GM18526 (cell line): ENCODE results near the gene TBCK.

Experiments used
- POLR2A ChIP-seq: IDR thresholded peaks from 3 replicates; pipeline ENCODE4 v1.6.1; 2011; ENCODE audit not compliant: insufficient read length; ENCODE audit errors: extremely low read depth

TBCK gene

DNA sequence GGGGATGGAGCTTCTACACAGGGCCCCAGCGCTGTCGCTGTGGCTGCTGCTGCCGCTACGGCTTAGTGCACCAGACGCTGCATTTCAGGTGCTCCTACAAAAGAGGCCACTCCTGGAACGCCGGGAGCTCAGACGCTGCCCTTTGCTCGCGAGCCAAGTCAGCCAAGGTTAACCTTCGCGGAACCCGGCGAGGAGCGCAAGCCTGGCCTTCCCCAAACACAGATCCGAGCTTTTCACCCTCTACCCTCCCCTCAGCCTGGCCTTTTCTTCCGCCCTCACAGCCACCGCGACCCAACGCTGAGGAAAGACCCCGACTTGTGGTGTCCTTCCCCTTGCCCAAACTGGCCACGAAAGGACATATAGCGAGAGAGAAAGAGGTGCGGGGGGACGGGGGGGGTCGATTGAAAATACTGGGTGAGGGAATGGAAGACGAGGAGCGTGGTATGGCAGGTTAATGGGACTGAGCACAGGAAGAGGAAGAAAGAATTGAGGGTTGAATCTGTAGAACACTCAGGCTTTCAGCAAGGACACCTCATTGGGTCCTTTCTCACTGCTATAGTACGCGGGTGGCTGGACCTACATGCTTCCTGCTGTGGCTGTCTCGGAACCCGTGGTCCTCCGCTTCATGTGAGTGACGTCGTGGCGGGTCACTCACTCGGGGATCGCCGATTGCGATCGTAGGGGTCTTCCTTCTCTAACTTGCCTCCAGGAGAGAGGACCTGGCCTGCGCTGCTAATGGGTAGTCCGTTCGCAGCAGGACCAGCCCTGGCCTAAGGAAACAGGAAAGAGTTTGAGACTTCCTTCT lies at the start of gene TBCK, which contains the start of gene AIMP1:
TSS of gene TBCK (minus strand) at position 242 of the 805 bp plus-strand sequence. CDS start 7,249 bp downstream, outside the sequence.
TSS of gene AIMP1 (plus strand) at position 583 of the 805 bp plus-strand sequence. CDS start 8,460 bp downstream, outside the sequence.
- peak; percentile 78 for TF ChIP-seq POLR2A

DNA sequence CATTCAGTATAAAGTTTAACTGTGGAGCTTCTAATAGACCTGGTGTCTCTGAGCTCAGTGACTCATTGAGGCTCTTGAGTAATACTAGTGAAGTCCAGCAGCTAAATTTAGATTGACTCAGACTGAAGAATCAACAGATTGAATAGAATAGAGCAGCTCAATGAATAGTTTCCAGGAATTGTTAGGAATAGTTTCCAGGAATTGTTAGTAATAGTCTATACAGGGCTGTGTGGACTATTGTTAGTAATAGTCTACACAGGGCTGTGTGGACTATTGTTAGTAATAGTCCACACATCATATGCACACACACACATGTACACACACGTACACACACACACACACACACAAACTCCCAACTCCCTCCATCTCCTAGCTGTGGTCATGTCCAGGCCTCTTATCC lies 49.6 kb upstream of the TBCK start:
- TF ChIP-seq POLR2A: no peak

DNA sequence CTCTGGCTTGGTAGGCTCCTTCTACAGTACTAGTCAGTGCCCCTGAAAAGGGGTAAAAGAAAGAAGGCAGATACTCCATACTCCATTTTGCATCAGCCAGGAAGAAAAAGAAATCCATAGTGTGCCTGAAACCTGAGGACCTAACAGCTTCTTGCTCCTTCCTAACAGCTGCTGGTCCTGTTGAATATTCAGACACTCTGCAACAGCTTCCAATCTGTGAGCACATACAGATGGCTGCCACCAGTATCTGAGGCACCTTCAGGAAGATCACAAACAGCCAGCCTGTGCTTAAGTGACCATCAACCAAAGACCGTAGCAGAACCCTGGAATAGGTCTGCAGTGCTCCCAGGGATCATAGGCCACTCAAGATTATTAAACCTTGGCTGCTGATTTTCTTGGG lies 48.3 kb upstream of the TBCK start:
- no peak for TF ChIP-seq POLR2A

DNA sequence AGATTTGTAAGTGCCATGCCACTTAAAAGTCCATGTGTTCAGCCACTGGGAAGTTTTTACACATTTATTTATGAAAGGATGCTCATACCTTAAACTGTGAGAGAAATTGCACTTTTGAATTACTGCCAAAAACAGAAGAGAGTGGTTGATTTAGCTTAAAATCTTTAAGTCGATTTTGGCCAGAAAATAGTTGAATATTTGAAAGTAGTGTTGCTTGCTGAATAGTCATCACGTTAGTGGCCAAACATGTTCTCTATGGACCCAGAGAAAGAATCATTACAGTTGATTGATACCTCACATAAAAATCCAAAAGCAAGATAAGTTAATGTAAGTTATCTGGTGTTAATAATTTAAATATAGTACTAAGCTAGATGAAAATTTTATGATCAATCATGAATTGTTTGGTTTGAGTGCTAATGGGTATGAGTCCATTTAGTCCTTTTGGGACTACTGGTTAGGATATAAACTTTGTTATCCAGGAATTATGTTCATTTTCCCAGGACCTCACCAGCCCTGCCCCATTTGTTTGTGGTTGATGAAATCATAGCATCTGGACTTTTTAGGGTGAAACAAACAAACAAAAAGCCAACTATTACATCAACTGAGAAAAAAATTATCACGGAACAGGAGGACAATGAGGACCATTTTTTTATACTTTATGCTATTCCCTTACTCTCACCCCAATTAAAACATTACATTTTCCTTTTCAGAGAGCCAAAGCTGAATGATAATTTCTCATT lies 46.2 kb upstream of the TBCK start:
- no peak for TF ChIP-seq POLR2A

DNA sequence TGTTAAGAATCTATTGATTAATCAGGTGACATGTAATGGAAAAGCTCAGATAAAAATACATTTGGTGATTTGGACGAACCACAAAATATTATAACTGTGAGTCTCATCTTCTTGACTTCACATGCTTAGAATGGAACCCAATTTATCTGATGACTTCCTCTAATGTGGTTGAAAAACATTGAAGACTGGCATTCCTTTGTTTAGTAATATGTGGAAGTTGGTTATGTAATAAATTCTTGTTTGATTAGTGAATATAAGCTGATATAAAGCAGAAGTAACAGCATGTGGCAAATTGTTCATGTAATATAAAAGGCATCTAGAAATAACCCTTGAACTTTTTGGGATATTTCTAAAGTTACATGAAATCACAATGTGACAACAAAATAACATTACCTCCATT lies 42.9 kb upstream of the TBCK start:
- no peak for TF ChIP-seq POLR2A

DNA sequence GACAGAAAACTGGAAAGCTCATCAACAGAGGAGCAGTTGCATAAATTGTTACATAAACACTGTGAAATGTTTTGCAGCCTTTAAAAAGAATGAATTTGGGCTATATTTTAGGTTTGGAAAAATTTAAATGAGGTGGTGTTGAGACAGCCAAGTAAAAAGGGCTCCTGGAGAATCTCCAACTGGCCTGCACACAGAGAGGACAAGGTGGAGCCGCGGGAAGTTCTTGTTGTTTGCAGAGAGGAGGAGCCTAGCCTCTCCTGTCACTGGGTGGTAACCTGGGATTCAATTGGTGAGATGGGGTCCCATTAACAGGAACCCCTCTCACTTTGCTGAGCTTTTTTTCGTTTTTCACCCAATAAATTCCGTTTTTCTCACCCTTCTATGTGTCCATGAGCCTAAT lies 39.2 kb upstream of the TBCK start:
- no peak for TF ChIP-seq POLR2A

DNA sequence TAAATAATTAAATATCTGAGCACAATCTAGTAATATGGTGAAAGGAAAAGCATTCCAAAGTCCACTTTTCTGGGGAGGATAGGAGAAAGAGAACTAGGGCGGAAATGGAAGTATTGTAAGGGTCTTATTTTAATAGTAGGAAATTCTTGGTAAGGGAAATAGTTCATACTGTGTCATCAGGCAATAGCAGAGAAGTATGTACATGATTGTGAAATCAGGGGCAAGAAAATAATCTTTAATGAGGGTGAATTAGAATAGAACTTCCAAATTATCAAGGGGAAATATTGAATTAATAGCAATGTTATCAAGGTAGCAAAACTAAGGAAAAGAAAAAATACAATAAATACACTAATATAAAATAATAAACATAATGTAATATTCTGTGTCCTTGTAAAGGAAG lies 37.8 kb upstream of the TBCK start:
- no peak for TF ChIP-seq POLR2A

DNA sequence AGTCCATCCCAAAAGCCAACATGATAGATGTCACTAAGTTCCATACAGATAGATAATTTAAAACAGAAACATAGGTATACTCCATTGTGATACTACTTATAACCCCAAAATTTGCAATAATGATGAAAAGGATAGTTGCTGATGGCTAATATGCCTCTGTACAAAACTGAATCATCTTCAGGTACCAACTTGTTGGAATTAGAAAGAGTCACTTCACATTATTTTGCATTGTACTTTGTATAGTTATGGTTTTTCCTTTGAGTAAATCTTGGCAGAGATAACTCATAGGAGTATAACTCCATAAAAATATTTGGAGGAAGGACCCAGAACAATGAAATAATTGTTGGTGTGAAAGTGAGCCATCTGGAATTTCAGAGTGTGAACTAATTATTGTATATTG lies 35.0 kb upstream of the TBCK start:
- no peak for TF ChIP-seq POLR2A

DNA sequence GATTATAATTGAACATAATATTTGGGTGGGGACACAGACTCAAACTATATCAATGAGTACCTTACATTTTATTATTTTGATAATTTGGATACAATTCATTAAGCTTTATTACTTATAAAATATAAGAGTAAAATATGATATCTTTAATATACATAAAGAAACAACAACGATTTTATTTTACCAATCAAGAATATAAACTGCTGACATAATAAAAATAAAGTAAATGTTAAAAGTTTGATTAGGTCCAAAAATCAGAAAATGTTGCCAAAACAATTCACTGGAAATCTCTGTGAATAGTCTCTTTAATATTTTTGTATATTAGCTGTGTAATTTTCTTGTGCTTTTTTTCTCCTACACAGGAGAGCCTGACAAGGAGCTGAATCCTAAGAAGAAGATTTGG lies 31.2 kb upstream of the TBCK start:
- no peak for TF ChIP-seq POLR2A

DNA sequence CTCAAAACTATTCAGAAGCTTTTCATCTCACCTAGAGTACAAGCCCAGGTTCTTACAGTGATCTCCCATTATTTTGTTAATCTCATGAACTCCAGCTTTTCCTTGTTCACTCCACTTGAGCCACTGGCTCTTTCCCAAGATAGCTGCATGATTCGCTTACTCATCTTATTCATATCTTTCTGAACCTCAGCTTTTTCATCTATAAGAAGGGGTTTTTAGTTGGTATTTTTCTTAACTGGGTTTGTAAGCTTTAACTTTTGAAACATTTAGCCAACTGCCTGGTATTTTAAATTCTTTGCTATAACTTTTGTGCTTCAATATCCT lies 28.6 kb upstream of the TBCK start:
- no peak for TF ChIP-seq POLR2A

DNA sequence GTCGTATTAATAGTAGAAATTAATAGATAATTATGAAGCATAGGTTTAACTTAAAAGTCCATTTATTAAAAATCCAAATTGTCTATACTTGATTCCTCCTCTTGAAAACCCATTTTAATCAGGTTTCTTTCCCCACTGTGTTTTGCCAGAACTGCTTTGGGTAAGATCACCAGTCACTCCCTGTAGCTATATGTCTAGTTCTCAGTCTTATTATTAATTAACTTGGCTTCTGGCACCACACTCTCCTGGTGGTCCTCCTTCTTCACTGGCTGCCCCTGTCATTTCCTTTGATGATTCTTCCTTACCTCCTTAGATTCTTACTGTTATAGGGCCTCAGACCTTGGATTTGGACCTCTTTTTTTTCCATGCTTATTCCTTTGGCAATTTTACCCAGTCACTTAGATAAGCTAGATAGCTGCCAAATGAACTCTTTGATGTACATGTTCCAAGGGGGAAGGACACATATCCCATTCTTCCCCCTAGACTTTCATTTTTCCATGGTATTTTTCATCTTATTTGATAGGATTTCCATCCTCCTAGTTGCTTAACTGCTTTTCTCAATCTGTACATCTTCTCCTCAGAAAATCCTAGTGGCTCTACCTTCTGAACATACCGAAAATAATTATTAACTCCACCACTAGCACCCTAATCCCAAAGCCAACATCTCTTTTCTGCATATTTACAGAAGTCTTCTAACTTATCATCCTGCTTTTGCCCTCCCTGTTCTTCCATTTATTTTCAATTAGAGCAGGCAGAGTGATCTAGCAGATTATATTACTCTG lies 28.0 kb upstream of the TBCK start:
- no peak for TF ChIP-seq POLR2A

DNA sequence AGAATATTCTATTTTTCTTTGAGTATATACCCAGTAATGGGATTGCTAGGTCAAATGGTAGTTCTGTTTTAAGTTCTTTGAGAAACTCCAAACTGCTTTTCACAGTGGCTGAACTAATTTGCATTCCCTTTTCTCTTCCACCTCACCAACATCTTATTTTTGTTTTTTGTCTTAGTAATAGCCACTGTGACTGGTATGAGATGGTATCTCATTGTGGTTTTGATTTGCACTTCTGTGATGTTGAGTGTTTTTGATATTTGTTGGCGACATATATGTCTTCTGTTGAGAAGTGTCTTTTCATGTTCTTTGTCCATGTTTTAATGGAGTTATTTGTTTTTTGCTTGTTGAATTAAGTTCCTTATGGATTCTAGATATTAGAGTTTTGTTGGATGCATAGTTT lies 24.8 kb upstream of the TBCK start:
- TF ChIP-seq POLR2A: no peak

DNA sequence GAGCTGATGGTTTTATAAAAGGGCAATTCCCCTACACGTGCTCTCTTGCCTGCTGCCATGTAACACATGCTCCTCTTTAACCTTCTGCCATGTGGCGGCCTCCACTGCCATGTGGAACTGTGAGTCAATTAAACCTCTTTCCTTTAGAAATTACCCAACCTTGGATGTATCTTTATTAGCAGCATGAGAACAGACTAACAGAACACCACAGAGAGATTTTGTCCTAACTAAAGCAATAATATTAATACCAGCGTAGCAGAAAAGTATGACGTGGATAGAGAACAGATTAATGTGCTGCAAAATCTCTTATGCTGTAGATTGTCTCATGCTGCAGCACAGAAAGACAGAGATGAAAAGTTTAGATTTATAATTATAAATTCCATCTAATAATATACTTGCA lies 23.4 kb upstream of the TBCK start:
- TF ChIP-seq POLR2A: no peak

DNA sequence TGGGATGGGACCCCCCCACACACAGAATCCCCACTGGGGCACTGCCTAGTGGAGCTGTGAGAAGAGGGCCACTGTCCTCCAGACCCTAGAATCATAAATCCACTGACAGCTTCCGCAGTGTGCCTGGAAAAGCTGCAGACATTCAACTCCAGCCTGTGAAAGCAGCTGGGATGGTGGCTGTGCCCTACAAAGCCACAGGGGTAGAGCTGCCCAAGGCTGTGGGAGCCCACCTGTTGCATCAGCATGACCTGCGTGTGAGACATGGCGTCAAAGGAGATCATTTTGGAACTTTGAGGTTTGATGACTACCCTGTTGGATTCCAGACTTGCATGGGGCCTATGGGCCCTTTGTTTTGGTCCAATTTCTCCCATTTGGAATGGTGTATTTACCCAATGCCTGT lies 22.7 kb upstream of the TBCK start:
- TF ChIP-seq POLR2A: no peak

DNA sequence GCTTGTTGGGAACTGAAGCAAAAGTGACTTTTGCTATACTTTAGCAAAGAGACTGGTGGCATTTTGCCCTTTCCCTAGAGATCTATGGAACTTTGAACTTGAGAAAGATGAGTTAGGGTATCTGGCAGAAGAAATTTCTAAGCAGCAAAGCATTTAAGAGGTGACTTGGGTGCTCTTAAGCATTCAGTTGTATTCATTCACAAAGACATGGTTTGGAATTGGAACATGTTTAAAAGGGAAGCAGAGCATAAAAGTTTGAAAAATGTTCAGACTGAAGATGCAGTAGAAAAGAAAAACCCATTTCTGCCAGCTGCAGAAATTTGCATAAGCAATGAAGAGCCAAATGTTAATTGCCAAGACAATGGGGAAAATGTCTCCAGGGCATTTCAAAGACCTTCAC lies 21.9 kb upstream of the TBCK start:
- TF ChIP-seq POLR2A: no peak

DNA sequence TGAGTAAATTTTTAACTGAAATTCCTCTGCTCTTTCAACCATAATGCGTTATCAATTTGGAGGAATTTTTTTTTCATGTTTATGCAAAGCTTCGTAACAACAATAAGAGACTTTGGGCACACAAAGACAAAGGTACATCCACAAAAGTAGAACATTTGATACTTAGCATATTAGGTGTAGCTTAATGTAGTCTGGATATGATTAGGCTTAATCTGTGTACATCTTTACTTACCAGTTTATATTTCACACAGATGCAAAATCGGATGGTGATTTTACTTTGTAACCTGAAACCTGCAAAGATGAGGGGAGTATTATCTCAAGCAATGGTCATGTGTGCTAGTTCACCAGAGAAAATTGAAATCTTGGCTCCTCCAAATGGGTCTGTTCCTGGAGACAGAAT lies 20.6 kb upstream of the TBCK start:
- TF ChIP-seq POLR2A: no peak
